HG03520 (cell line): ENCODE data around the gene STRN3.
"Not testable (repeated sequence)": the region's sequence is repeated elsewhere in the genome, so short reads cannot be mapped to it uniquely, and the experiment has no call there.

Source experiments
- ATAC-seq: cut with Tn5 transposase; IDR thresholded peaks from one replicate; pipeline ENCODE4 v1.9.1; 2021; ENCODE audit warnings: mild to moderate bottlenecking, moderate library complexity; ENCODE audit not compliant: unreplicated experiment

Gene STRN3

GRCh38 chr14:30972882-30973582, 53.1 kb downstream of the STRN3 start:
- no peak for ATAC-seq

GRCh38 chr14:30972036-30972732, 54.0 kb downstream of the STRN3 start:
- not testable (repeated sequence) for ATAC-seq

- ATAC-seq: no peak
These were observed 54.6 kb downstream of the STRN3 start for GRCh38 chr14:30971586-30971985.

GRCh38 chr14:30969796-30970195, 56.4 kb downstream of the STRN3 start:
- not testable (repeated sequence) for ATAC-seq

- ATAC-seq: not testable (repeated sequence)
These were observed 58.6 kb downstream of the STRN3 start for GRCh38 chr14:30967364-30968098.

- no peak for ATAC-seq
These were observed 59.5 kb downstream of the STRN3 start for GRCh38 chr14:30966415-30967363.

- not testable (repeated sequence) for ATAC-seq
These were observed 60.3 kb downstream of the STRN3 start for GRCh38 chr14:30965861-30966260.

- ATAC-seq: not testable (repeated sequence)
These were observed 63.6 kb downstream of the STRN3 start for GRCh38 chr14:30962537-30962936.

- ATAC-seq: no peak
These were observed 64.8 kb downstream of the STRN3 start for GRCh38 chr14:30961330-30961729.

GRCh38 chr14:30960216-30960615, 66.0 kb downstream of the STRN3 start:
- no peak for ATAC-seq

GRCh38 chr14:30958555-30959407, 67.4 kb downstream of the STRN3 start:
- no peak for ATAC-seq

GRCh38 chr14:30957813-30958370, 68.3 kb downstream of the STRN3 start:
- ATAC-seq: no peak

GRCh38 chr14:30949651-30950050, 76.5 kb downstream of the STRN3 start:
- ATAC-seq: no peak

GRCh38 chr14:30943694-30944093, 82.5 kb downstream of the STRN3 start:
- no peak for ATAC-seq

- ATAC-seq: no peak
These were observed 85.3 kb downstream of the STRN3 start for GRCh38 chr14:30940886-30941285.

GRCh38 chr14:30938617-30939016, 87.6 kb downstream of the STRN3 start:
- ATAC-seq: no peak

GRCh38 chr14:30935445-30935844, 90.7 kb downstream of the STRN3 start:
- ATAC-seq: no peak

GRCh38 chr14:30933937-30934336, 92.2 kb downstream of the STRN3 start:
- not testable (repeated sequence) for ATAC-seq

- ATAC-seq: no peak
These were observed 97.7 kb downstream of the STRN3 start for GRCh38 chr14:30928462-30928861.
